ENCODE measurements around the gene ERVK3-1.

ERVK3-1 gene

GRCh38 chr19:58351558-58351878 lies 46.3 kb downstream of the ERVK3-1 start:
- Histone ChIP-seq H3K79me2 (ENCODE audit: insufficient read depth, low read length) (peaks cover 9% of the 10 kb centered on the region), H3K4me3 (ENCODE audit: low read depth, low read length, poor library complexity, severe bottlenecking) (no peak overlapping the region), H3K9me2 (ENCODE audit: low read depth, low read length) (no peaks in the 10 kb centered on the region), H3K27me3 (ENCODE audit: insufficient read depth, low read length) (no peaks in the 10 kb centered on the region), H3K9ac (ENCODE audit: low read length) (no peak overlapping the region), H3K4me1 (ENCODE audit: insufficient read depth, low read length, severe bottlenecking) (peaks cover 21% of the 10 kb centered on the region), H3K9me3 (ENCODE audit: low read length) (no peaks in the 10 kb centered on the region), H4K20me1 (ENCODE audit: insufficient read depth, low read length) (no peaks in the 10 kb centered on the region), H3K4me2 (ENCODE audit: low read length) (no peak overlapping the region), H3K27ac (ENCODE audit: low read depth, low read length, poor library complexity, severe bottlenecking) (no peak overlapping the region), H3K36me3 (ENCODE audit: insufficient read depth, low read length) (no peaks in the 10 kb centered on the region), H3F3A (ENCODE audit: insufficient read depth, low read length) (no peaks in the 10 kb centered on the region), H2AFZ (ENCODE audit: low read length) (no peak overlapping the region)
- TF ChIP-seq EZH2 (IDR thresholded peaks at IDR 0.05; ENCODE audit: borderline replicate concordance, low read length) (no peak), CTCF (IDR thresholded peaks at IDR 0.05; ENCODE audit: low read length) (no peak)

DNA sequence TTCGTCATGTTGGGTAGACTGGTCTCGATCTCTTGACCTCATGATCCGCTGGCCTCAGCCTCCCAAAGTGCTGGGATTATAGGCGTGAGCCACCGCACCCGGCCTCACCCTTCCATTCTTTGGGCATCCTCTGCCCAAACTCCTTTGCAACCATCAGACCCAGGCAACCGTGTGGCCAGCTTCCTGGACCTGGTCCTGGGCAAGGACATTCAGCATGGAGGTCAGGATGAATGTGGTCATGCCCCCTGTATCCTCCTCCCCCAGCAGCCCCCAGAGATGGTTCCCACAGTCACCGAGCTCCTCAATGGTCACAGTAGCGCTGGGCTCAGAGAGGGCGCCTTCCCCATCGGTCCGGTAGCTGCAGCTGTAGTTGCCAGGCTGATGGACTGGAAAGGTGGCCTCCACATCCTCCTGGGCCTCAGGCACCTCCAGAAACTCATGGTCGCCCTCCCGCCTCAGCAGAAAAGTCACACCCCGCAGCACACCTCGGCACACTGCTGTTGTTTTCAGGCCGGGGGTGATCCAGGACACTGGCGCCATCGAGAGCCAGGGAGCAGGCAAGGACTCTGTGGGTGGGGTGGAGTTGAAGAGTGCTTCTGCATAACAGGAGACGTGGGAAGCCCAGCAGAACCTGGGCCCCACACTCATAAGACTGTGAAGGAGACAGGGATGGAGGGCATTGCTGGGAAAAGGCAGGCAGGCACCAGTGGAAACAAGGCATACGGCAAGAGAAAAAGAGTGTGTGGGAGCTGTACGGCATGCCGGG lies 47.0 kb downstream of the ERVK3-1 start:
- H4K20me1 ChIP-seq (ENCODE audit: insufficient read depth, low read length), result no peaks in the 10 kb centered on the region
- no peaks in the 10 kb centered on the region for H3K27me3 ChIP-seq (ENCODE audit: insufficient read depth, low read length)
- peaks cover 15% of the 10 kb centered on the region for H3K4me1 ChIP-seq (ENCODE audit: insufficient read depth, low read length, severe bottlenecking)
- H2AFZ ChIP-seq (ENCODE audit: low read length), result no peak overlapping the region
- H3K9ac ChIP-seq (ENCODE audit: low read length), result no peak overlapping the region
- H3K9me2 ChIP-seq (ENCODE audit: low read depth, low read length), result no peaks in the 10 kb centered on the region
- H3K9me3 ChIP-seq (ENCODE audit: low read length), result no peaks in the 10 kb centered on the region
- no peak overlapping the region for H3K4me2 ChIP-seq (ENCODE audit: low read length)
- H3K27ac ChIP-seq (ENCODE audit: low read depth, low read length, poor library complexity, severe bottlenecking), result no peak overlapping the region
- no peaks in the 10 kb centered on the region for H3F3A ChIP-seq (ENCODE audit: insufficient read depth, low read length)
- H3K79me2 ChIP-seq (ENCODE audit: insufficient read depth, low read length), result peaks cover 9% of the 10 kb centered on the region
- TF ChIP-seq CTCF (IDR thresholded peaks at IDR 0.05; ENCODE audit: low read length) (no peak), EZH2 (IDR thresholded peaks at IDR 0.05; ENCODE audit: borderline replicate concordance, low read length) (no peak)
- no peaks in the 10 kb centered on the region for H3K36me3 ChIP-seq (ENCODE audit: insufficient read depth, low read length)
- no peak overlapping the region for H3K4me3 ChIP-seq (ENCODE audit: low read depth, low read length, poor library complexity, severe bottlenecking)

DNA sequence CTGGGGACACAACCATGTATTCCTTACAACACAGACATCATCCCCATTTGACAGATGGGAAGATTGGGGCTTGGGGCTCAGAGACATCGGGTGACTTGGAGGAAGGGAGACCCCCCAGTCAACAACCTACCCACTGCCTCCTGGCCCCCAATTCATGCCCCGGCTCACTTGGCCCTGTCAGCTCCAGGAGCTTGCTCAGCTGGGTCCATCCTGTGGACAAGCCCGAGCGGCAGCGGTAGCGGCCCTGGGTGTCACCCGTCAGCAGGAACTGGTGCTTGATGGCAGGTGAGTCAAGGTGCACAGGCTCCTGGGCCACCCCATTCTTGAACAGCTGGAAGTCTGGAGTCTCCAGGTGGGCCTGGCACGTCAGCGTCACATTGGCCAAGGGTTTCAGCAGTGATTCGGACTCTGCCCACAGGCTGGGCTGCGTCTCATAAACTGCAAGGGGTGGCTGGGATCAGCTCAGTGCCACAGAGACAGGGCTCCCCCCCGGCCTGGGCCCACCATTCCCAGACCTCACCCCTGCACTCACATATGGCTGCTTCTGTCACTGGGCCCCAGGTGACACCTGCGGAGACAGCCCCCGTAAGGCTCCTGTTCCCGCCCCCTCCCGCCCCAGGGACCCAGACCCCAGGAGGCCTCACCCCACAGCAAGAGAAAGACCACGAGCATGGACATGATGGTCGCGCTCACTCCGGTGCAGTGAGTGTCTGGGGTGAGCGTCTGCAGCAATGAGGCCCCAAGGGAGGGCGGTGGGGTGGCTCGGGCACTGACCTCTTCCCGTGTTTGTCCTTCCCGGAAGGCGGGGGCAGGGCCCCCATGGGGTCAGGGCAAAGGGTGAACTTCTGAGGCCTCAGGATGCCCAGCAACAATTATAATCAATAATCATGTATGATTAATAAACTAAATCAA lies 47.8 kb downstream of the ERVK3-1 start, which contains the start of gene A1BG:
Gene A1BG (minus strand): TSS at position 733 of the 912 bp plus-strand sequence. CDS start 55 bp downstream, at position 678.
- no peaks in the 10 kb centered on the region for H3K27me3 ChIP-seq (ENCODE audit: insufficient read depth, low read length)
- peaks cover 15% of the 10 kb centered on the region for H3K4me1 ChIP-seq (ENCODE audit: insufficient read depth, low read length, severe bottlenecking)
- H3K4me3 ChIP-seq (ENCODE audit: low read depth, low read length, poor library complexity, severe bottlenecking), result no peak within 1 kb of the TSS
- no peak within 1 kb of the TSS for H3K27ac ChIP-seq (ENCODE audit: low read depth, low read length, poor library complexity, severe bottlenecking)
- no peak within 1 kb of the TSS for H3K4me2 ChIP-seq (ENCODE audit: low read length)
- no peak within 1 kb of the TSS for H3K9ac ChIP-seq (ENCODE audit: low read length)
- no peaks in the 10 kb centered on the region for H3K9me3 ChIP-seq (ENCODE audit: low read length)
- H3K79me2 ChIP-seq (ENCODE audit: insufficient read depth, low read length), result peaks cover 6% of the 10 kb centered on the region
- no peak within 1 kb of the TSS for H2AFZ ChIP-seq (ENCODE audit: low read length)
- TF ChIP-seq EZH2 (IDR thresholded peaks at IDR 0.05; ENCODE audit: borderline replicate concordance, low read length), result no peak
- TF ChIP-seq CTCF (IDR thresholded peaks at IDR 0.05; ENCODE audit: low read length), result no peak
- H4K20me1 ChIP-seq (ENCODE audit: insufficient read depth, low read length), result no peaks in the 10 kb centered on the region
- H3K36me3 ChIP-seq (ENCODE audit: insufficient read depth, low read length), result no peaks in the 10 kb centered on the region
- no peaks in the 10 kb centered on the region for H3F3A ChIP-seq (ENCODE audit: insufficient read depth, low read length)
- H3K9me2 ChIP-seq (ENCODE audit: low read depth, low read length), result no peaks in the 10 kb centered on the region
